K562 (cell line): ENCODE data around the gene CD164L2. TPM values are rescaled to one million over a fixed set of nuclear protein-coding genes. Genes with fewer than 3 reads are reported as not detected.

Experiments
- SIX5 ChIP-seq, 2 experiments: IDR thresholded peaks; 2 replicates each; pipeline ENCODE4 v1.6.1; 2011; ENCODE audit warnings: low read length in 2 of 2, borderline replicate concordance in 1 of 2, low read depth in 1 of 2, mild to moderate bottlenecking in 1 of 2, moderate library complexity in 1 of 2; ENCODE audit not compliant: insufficient read depth in 1 of 2
- U2AF1 ChIP-seq: fragments of 200-400 bp; formaldehyde crosslinking; optimal IDR thresholded peaks from 2 replicates; pipeline ENCODE3; 2017; ENCODE audit warnings: mild to moderate bottlenecking, low read depth, low read length, moderate library complexity
- polyA plus RNA-seq, 8 experiments: library from polyadenylated mRNA; depleted of rRNA in 4 of 8; stranded (reverse) in 5 of 8; unstranded in 3 of 8; fragments of >200 nt; fragmentation: Nextera tagmentation in 2 of 8; fragmentation: Illumina TruSeq in 1 of 8; extraction: Ambion mirVana in 2 of 8; extraction: Trizol in 1 of 8; gene quantifications; 2 replicates each; pipeline versions ENCODE4 v1.2.1 to v1.2.3, GENCODE V29; 2011 to 2014; ENCODE audit warnings: inconsistent platforms in 1 of 8, missing spikeins in 1 of 8
- total RNA-seq, 7 experiments: library from RNA; depleted of rRNA in 6 of 7; stranded (reverse); fragments of >200 nt in 6 of 7; fragmentation: Illumina TruSeq in 2 of 7; extraction: Trizol in 2 of 7; gene quantifications; 2 replicates each; pipeline versions ENCODE4 v1.2.1 to v1.2.3, GENCODE V29; 2011 to 2021; ENCODE audit warnings: low replicate concordance in 1 of 7
- TF ChIP-seq, protein P1 (sequence below), 2 experiments: fragments of 450-650 bp; formaldehyde crosslinking in 1 of 2; IDR thresholded peaks; 2 replicates each; pipeline versions ENCODE4 v1.4.0 to v1.6.1; 2014 to 2020; ENCODE audit warnings: mild to moderate bottlenecking in 2 of 2, borderline replicate concordance in 1 of 2, low read depth in 1 of 2
- TF ChIP-seq, protein P2 (sequence below): IDR thresholded peaks from 2 replicates; pipeline ENCODE4 v1.6.1; 2011; ENCODE audit warnings: borderline replicate concordance, low read depth, mild to moderate bottlenecking, moderate library complexity, low read length; ENCODE audit not compliant: insufficient read depth, poor library complexity, severe bottlenecking

The CD164L2 gene
- total and polyA plus RNA-seq, 9 of the 15 experiments (the other 6 are each of a cell fraction or from before 2014, with no cell fraction given), result 0.08 to 0.92 (median 0.38) TPM; not detected in 1

DNA sequence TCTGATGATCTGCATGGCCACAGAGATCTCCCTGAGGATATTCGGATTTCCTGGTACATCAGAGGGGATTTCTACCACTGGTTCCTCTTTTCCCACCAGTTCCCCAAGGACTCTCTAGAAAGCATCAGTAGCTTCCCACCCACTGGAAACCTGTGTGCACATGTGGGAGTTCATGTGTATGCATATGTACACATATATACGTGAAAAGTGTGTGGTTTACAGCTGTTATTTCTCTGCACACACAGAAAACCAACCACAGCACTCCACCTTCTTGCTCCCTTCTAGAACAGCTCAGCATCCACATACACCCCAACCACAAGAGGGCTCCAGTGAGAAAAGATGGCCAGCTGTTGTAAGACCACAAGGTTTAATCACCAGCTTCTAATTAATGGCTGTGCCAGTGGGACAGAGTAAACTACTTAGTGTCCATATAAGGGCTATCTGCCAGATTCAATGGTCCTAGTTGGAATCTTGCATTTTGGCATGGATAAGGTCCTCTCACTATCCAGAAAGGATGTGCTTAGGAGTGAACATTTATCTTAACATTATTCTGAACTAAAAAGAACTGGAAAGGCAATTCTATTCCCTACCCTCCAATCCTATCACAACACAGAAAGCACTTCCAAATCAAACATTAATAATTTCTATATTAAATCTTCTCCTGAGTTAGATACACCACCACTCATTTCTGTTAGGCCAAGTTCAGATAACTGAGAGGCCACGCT is 33.4 kb upstream of the CD164L2 start (continued):
- TF ChIP-seq, protein P1, sequence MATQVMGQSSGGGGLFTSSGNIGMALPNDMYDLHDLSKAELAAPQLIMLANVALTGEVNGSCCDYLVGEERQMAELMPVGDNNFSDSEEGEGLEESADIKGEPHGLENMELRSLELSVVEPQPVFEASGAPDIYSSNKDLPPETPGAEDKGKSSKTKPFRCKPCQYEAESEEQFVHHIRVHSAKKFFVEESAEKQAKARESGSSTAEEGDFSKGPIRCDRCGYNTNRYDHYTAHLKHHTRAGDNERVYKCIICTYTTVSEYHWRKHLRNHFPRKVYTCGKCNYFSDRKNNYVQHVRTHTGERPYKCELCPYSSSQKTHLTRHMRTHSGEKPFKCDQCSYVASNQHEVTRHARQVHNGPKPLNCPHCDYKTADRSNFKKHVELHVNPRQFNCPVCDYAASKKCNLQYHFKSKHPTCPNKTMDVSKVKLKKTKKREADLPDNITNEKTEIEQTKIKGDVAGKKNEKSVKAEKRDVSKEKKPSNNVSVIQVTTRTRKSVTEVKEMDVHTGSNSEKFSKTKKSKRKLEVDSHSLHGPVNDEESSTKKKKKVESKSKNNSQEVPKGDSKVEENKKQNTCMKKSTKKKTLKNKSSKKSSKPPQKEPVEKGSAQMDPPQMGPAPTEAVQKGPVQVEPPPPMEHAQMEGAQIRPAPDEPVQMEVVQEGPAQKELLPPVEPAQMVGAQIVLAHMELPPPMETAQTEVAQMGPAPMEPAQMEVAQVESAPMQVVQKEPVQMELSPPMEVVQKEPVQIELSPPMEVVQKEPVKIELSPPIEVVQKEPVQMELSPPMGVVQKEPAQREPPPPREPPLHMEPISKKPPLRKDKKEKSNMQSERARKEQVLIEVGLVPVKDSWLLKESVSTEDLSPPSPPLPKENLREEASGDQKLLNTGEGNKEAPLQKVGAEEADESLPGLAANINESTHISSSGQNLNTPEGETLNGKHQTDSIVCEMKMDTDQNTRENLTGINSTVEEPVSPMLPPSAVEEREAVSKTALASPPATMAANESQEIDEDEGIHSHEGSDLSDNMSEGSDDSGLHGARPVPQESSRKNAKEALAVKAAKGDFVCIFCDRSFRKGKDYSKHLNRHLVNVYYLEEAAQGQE (IDR thresholded peaks at IDR 0.05; ENCODE audit: borderline replicate concordance), result peak; percentile 62
- TF ChIP-seq, protein P1 (CRISPR knock-in tag; IDR thresholded peaks at IDR 0.05; ENCODE audit: low read depth), result no peak
- TF ChIP-seq, protein P2, sequence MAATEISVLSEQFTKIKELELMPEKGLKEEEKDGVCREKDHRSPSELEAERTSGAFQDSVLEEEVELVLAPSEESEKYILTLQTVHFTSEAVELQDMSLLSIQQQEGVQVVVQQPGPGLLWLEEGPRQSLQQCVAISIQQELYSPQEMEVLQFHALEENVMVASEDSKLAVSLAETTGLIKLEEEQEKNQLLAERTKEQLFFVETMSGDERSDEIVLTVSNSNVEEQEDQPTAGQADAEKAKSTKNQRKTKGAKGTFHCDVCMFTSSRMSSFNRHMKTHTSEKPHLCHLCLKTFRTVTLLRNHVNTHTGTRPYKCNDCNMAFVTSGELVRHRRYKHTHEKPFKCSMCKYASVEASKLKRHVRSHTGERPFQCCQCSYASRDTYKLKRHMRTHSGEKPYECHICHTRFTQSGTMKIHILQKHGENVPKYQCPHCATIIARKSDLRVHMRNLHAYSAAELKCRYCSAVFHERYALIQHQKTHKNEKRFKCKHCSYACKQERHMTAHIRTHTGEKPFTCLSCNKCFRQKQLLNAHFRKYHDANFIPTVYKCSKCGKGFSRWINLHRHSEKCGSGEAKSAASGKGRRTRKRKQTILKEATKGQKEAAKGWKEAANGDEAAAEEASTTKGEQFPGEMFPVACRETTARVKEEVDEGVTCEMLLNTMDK, result peak; percentile 33
- TF ChIP-seq U2AF1 (no peak), SIX5 (IDR thresholded peaks at IDR 0.05; ENCODE audit: borderline replicate concordance in 1 of 2, insufficient read depth in 1 of 2, low read depth in 1 of 2, low read length in 2 of 2) (no peak)
